Stimulated activated CD8-positive, alpha-beta memory T cell treated with anti-CD3 and anti-CD28 coated beads, Interleukin-4, amount 100 ng/mL, for 4 hours (primary cell): ENCODE measurements around the gene CAND2.
"Not testable (repeated sequence)": the region's sequence is repeated elsewhere in the genome, so short reads cannot be mapped to it uniquely, and the experiment has no call there.

ENCODE experiments used
- DNase-seq, 2 donors: peaks; one replicate each; pipeline ENCODE4 v3.0.0-alpha.2; 2020; ENCODE audit warnings: low read depth in 2 of 2, low spot score in 1 of 2

The CAND2 gene

DNA sequence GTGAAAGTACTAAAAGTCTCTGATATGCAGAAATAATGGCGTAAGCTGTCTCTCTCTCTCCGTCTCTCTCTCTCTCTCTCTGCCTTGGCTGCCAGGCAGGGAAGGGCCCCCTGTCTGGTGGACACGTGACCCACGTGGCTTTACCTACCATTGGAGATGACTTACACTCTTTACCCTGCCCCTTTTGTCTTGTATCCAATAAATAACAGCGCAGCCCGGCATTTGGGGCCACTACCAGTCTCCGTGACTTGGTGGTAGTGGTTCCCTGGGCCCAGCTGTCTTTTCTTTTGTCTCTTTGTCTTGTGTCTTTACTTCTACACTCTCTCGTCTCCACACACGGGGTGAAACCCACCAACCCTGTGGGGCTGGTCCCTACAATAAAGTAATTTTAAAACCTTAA, 25.2 kb upstream of the CAND2 start:
- DNase-seq = no peak

DNA sequence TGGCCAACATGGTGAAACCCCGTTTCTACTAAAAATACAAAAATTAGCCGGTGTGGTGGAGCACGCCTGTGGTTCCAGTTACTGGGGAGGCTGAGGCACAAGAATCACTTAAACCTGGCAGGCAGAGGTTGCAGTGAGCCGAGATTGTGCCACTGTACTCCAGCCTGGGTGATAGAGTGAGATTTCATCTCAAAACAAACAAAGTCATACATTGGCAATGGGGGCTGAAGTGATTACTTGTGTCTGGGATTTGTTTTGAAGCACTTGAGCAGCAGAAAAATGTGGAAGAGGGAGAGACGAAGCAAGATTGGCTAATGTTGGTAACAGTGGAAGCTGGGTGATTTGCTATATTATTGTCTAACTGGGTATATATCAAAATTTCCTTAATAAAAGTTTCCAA, 24.0 kb upstream of the CAND2 start:
- no peak for DNase-seq

DNA sequence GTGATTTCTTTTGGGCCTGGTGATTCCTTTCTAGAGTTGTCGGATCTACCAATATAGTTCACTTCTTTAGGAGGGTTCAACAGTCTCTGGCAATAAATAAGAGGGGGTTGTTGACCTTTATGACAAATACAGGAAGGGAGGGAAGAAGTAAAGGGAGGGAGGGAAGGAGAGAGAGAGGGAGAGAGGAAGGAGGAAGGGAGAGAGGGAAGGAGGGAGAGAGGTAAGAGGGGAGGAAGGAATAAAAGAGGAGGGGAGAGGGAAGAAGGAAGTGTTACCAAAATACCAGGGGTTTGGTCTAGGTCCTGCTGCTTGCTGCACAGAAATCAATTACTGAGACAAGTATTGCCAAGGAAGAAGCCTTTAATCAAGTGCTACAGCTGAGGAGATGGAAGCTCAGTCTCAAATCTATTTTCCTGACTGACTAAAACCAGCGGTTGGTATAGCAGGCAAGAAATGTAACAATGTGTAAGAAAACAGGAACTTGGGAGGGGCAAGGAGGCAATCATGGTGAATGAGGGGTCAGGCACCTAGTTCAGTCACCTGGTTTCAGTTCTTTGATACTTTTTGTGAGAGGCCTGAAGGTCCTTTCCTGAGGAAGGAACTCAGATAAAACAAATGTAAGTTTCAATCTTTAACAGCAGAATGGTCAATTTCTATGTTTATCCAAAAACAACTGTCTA, 23.3 kb upstream of the CAND2 start:
- DNase-seq = no peak

DNA sequence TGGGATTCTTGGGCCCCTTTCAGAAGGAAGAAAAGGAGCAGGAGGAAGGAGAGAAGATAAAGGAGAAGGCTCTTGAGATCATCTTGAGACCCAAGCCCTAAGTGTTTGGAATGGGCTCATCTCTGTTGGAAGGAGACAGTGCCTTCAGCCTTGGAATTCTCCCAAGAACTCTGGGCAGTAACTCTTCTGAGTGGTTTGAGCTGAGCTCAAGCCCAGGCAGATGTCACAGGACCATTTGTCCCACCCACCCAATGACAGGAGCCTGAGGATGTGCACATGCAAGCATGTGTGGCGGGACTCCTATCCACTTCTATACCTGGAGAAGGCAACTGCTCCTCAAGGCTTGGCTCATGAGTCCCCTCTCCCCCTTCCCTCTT, 22.8 kb upstream of the CAND2 start:
- no peak for DNase-seq

DNA sequence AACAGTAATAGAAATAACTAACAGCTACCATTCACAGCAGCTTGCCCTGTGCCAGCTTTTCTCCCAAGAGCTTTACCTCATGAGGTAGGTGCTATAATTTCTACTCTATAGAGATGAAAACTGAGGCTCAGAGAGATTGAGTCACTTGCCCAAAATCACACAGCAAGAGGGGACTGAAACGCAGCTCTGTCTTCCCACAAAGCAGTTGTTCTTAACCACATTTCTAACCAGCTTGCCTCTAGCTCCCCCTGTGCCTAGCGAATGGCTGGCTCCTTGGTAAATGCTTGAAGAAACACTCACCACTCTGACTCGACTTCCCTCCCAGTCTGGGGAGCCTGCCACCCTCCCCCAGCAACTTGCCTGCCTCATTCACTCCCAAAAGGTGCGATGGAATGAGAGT, 21.9 kb upstream of the CAND2 start:
- DNase-seq = no peak

DNA sequence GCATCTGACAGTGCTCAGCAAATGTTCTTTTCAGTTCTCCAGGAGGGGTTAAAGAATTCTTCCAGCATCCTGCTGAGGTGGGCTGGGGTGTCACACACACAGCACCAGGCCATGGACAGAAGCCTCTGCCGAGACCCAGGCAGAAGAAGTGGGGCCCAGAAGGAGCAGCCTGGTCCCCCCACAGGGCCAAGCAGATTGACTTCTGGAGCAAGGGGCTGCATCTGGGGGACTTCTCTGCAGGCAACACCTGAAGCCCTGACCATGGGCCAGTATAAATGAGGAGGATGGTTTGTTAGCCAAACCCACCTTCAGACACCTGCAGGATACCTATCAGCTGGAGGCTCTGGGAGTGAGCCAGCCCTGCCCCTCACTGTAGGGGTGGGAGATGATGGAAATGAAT, 21.3 kb upstream of the CAND2 start:
- no peak for DNase-seq

DNA sequence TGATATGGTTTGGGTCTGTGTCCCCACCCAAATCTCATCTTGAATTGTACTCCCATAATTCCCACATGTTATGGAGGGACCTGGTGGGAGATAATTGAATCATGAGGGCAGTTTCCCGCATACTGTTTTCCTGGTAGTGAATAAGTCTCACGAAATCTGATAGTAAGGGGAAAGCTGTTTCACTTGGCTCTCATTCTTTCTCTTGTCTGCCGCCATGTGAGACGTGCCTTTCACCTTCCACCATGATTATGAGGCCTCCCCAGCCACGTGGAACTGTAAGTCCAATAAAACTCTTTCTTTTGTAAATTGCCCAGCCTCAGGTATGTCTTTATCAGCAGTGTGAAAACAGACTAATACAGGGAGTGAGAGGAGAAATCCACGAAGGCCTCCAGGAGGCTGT, 20.5 kb upstream of the CAND2 start:
- not testable (repeated sequence) for DNase-seq

DNA sequence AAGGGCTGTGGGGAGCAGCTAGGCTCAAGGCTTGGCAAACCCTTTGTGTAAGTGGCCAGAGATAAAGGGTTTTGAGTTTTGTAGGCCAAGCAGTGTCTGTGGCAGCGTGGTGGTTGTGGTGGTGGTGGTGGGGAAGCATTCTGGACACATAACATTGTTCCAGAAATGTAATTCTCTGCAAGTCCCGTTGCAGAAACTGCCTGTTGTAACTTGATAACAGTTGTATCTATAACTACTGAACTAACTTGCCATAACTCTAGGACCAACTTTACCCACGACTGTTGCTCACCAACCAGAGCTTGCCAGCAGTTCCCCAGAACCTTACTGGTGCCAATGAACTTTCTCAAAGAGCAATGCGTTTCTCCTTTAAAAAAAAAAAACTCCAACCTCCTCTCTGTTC, 19.3 kb upstream of the CAND2 start:
- no peak for DNase-seq

DNA sequence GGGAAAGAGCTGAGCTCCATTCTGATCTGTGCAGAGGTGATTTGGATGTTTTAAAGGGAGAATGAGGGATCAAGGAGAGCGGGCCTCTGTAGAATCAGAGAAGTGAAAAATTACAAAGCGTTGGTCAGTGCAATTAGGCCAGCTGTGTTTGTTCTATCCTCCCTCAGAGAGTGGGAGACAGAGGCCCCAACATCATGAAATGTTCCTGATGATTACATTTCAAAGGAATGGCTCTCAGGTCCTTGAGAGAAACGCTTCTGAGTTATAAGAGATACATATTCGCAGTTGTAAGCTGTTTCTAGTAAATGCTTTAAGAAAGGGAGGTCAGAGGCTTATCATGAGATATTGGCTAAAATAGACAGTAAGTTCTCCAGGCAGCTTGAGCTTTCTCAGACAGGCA, 15.7 kb upstream of the CAND2 start:
- DNase-seq = no peak

DNA sequence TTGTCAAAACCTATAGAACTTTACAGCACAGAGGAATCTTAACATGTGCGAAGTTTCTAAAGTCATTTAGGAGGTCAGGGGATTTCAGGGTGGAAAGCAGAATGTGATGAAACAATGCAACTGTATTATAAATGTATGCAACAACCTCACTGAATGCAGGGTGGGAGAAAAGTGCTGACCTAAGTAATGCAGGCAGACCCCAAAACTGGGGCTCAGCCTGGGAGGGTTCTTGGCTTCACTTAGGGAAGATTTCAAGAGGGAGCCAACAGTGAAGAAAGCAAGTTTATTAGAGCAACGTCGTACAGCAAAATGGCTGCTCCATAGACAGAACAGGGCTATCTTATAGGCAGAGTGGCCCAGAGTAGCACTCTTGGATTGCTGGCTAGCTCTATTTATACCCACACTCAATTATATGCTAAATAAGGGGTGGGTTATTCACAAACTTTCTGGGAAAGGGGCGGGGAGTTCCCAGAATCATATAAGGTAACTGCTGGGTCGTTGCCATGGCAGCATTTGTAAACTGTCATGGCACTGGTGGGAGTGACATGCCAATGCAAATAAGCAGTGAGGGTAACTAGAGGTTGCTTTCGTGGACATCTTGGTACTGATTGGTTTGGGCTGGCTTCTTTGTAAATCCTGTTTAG, 14.2 kb upstream of the CAND2 start:
- no peak for DNase-seq

DNA sequence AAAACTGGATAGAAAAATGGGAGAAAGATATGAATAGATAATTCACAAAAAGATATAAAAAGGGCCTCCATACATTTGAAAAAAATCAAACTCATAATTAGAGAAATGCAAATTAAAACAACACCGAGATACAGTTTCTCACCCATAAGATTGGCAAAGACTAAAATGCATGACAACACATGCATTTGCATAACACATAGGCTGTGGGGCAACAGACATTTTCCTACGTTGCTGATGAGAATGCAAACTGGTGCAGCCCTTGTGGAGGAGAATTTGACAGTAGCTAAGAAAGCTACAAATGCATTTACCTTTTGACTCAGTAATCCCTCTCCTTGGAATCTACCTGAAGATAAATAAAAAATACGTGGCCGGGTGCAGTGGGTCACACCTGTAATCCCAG, 11.4 kb upstream of the CAND2 start:
- DNase-seq = no peak

DNA sequence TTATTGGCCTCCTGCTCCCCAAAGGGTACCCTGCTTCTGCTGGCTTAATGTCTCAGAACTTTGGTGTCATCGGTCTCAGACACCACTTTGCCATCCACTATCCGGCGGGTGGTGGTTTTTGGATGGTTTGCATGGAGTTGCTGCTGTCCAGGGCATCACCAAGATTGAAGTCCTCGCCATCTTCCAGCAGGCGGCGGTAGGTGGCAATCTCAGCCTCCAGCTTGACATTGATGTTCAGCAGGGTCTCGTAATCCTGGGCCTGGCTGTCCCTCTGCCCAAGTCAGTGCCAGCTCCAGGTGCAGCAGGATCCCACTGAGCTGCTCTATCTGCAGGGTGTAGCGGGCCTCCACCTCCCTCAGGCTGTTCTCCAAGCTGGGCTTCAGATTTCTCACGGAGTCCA, 9.1 kb upstream of the CAND2 start:
- peak; percentile 23 to 32 for DNase-seq

DNA sequence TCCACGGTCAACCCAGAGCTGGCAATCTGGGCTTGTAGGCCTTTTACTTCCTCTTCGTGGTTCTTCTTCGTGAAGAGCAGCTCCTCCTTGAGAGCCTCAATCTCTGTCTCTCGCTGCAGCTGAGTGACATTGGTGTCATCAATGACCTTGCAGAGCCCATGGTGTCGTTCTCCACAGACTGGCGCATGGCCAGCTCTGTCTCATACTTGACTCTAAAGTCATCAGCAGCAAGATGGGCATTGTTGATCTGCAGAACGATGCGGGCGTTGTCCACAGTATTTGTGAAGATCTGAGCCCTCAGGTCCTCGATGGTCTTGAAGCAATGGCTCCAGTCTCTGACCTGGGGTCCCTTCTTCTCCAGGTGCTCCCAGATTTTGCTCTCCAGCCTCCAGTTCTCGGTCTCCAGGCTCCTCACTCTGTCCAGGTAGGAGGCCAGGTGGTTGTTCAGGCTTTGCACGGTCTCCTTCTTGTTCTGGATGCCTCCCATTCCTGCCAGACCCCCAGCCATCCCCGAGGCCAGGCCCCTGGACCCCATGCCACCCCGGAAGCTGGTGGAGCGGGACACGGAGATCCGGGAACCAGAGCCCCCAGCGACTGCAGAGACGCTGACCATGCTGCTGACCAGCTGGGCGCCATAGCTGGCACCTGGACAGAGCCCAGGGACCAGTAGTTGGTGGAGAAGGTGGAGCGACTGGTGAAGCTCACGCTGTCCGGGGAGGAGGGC, 8.4 kb upstream of the CAND2 start:
- DNase-seq = not testable (repeated sequence)

DNA sequence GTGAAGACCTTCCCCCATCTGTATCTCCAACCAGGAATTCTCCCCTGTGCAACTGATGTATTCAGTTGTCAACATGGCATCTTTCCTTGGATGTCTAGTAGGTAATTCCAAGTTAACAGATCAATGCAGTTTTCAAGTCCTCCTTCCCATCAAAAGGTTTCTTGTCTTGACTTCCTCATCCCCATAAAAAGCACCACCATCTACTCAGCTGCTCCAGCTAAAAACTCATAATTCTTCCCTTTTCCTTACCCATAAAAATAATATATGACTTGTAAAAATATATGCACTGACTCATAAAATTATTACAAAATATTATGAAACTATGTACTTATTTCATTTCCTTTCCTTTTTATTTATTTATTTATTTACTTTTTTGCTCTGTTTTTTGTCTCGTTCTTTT, 5.0 kb upstream of the CAND2 start:
- no peak for DNase-seq

DNA sequence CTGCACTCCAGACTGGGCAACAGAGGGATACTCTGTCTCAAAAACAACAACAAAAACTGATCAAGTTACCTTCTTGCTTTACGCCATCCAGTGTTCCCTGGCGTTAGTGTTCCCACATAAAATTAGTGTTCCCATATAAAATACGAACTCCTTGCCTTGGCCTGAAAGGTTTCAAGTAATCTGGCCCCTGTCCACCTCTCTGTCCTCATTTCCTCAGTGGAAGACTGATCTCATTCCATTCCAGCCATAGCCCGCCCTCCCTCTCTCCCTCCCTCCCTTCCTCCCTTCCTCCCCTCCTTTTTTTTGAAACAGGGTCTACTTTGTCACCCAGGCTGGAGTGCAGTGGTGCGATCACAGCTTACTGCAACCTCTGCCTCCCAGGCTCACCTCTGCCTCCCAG, 2.8 kb upstream of the CAND2 start:
- DNase-seq = no peak

DNA sequence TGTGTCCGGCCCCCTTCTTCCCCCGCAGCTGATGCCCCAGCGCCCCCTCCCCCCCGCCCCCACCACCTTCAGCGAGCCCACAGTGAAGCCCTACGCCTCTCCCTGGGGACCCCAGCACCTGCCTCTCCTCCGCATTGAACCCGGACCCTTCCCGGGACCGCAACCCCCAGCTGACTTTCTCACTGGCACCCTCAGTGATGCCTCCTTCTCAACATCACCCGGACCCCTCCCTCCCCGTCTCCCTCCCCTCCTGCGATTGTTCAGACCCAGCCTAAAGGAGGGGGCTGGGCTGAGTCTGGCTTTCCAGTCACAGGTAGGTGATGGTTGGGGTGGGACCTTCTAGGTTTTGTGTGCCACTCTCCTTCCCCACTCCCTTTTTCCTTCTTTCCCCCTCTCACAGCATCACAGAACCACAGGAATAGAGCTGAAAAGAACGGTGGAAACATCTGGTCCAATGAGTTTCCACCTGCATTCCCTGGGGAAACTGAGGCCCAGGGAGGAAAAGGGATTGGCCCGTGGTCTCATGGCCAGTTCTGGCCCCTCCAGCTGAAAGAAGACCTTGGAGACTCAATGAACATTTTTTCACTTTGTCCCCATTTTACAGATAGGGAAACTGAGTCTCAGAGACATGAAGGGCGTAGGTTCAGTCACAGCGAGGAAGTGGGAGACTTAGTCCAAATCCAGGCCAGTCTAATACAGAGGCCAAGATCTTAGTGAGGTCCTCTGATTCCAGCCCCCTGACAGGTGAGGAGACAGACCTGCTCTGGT, 828 bp downstream of the CAND2 start:
- no peak for DNase-seq

DNA sequence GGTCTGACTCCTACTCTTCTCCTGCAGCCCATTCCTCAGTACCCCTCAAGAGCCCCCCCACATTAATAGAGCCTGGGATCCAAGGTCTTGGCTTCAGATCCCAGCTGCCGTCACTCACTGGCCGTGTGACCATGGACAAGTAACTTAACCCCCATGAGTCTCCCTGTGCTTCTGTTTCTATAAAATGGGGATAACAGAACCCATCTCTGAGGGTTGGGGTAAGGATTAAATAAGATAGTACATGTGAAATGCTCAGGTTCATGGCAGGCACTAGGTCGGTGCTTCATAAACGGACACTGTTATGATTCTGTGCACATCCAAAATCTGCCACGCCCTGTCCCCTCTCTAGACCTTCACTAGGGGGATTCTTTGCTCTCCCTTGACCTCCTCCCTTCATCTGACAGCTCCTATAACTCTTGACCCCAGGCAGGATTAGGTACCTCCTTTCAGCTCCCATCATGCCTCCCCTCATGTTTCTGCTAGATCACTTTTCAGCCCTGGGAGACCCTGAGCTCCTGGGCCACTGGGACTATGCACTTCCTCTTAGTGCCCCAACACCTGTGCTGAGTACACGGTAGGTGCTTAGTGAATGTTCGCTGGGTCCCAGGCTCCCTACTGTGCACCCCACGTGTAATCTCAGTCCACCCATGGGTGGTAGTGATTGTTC, 1.5 kb downstream of the CAND2 start:
- no peak for DNase-seq

DNA sequence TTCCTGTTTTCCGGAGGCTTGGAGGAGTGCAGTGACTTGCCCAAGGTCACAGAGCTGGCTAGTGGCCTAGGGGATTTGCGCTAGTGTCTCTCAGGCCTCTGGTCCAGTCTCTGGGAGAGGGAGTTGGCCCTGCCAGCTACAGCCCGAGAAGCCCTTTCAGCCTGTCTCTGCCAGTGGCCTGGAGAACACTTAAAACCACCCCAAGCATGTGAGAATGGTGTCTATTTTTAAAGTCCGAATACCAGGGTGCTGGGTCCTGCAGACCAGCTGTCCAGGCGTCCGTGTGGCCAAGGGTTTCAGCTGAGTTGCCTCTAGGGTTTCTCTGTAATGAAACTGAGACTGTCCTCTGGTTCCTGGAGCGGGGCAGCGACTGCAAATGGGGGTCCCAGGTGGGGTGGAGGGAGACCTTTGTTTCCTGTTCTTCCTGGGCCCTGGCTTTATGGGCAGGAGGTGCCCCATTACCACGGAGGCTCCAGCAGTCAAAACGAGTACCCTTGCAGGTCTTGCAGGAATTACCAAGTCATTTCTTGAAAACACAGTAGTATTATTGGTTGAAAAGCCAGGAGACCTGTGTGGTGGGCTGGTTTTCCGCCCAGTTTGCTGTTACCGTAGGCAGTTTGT, 2.2 kb downstream of the CAND2 start:
- DNase-seq = no peak

DNA sequence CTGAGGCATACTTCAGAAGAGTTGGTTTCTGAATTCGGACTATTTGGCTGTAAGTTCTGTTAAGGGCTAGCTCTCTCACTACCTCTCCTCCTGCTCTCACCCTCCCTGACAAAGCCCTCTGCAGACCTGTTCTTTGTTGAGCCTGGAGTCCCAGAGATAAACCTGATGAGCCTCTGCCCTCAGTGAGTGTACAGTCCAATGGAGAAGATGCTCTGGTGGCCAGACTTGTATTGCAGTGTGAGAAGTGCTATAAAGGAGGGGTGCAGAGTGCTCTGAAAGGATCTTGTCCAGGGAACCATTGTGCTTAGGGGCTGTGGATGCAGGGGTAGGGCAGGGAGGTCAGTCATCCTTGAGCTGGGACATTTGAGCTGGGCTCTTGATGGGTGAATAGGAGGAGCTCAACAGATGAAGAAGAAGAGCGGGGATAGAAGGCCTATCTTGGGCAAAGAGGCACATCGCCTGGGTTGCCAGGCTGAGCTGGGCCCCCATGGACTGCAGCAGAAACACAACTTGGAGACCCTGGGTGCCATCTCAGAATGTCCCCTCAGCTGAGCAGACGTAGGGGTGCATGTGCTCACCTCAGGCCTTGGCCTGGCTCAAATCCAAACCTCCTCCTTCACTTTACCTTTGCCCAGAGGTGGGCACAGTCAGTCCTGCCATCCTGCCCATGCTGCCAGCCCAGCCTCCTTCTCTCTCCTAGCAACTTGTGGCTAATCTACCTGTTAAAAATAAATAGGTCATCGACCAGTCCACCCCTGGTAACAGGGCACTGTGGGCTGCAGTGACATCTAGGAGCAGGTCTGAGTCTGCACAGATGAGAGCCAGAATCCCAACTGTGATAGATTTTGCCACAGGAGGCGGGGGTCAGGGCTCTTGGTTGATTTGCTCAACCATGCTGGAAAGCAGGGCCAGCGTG, 3.3 kb downstream of the CAND2 start:
- no peak for DNase-seq

DNA sequence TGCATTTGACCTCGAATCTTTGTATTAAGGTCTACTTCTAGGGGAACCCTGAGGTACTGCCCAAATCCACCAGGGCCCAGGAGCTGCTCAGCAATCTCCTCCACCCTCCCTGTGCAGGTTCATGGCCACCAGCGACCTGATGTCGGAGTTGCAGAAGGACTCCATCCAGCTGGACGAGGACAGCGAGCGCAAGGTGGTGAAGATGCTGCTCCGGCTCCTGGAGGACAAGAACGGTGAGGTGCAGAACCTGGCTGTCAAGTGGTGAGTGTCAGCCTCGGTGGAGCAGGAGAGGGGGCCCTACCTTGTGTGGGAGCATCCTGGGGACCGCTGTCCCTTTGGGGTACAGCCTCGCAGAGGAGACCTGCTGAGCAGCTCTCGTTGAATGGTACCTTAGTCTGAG, 6.9 kb downstream of the CAND2 start:
- no peak for DNase-seq
